Heart left ventricle (tissue), 16 donors: ENCODE measurements around the gene MEGF11. TPM values are rescaled to one million over a fixed set of nuclear protein-coding genes. Genes with fewer than 3 reads are reported as not detected.

Source experiments
- ATAC-seq, 4 donors: fragments of 200-7000 bp; cut with Tn5 transposase; one replicate each; pipeline ENCODE4 v1.9.1; 2020 to 2022; ENCODE audit warnings: moderate library complexity in 4 of 4, mild to moderate bottlenecking in 3 of 4, moderate number of reproducible peaks in 1 of 4
- DNase-seq, 5 donors: peaks; one replicate each; pipeline ENCODE4 v3.0.0-alpha.2; 2020
- H3K27ac ChIP-seq, 12 donors: fragments of 200-600 bp; sonication (generic) in 4 of 12; one replicate each; pipeline versions ENCODE4 v1.5.0 to v1.8.0; 2016 to 2022; ENCODE audit warnings: mild to moderate bottlenecking in 2 of 12
- H3K27me3 ChIP-seq, 9 donors: fragments of 200-600 bp; sonication (generic) in 2 of 9; one replicate each; pipeline versions ENCODE4 v1.5.1 to v1.8.0; 2016 to 2022; ENCODE audit warnings: mild to moderate bottlenecking in 3 of 9
- H3K36me3 ChIP-seq, 9 donors: fragments of 200-600 bp; sonication (generic) in 2 of 9; one replicate each; pipeline versions ENCODE4 v1.5.0 to v1.8.0; 2018 to 2022; ENCODE audit warnings: mild to moderate bottlenecking in 2 of 9
- H3K4me1 ChIP-seq, 12 donors: fragments of 200-600 bp; sonication (generic) in 4 of 12; one replicate each; pipeline versions ENCODE4 v1.5.0 to v1.8.0; 2016 to 2022; ENCODE audit warnings: mild to moderate bottlenecking in 3 of 12
- H3K4me3 ChIP-seq, 12 donors: fragments of 200-600 bp; sonication (generic) in 4 of 12; one replicate each; pipeline versions ENCODE4 v1.5.0 to v1.8.0; 2017 to 2022; ENCODE audit warnings: mild to moderate bottlenecking in 9 of 12, moderate library complexity in 4 of 12
- H3K9me3 ChIP-seq, 12 donors: fragments of 200-600 bp; sonication (generic) in 4 of 12; one replicate each; pipeline versions ENCODE4 v1.5.0 to v1.8.0; 2016 to 2022; ENCODE audit warnings: mild to moderate bottlenecking in 1 of 12
- POLR2A ChIP-seq, 2 donors: fragments of 450-650 bp; IDR thresholded peaks; one replicate each; pipeline ENCODE4 v1.6.1; 2017; ENCODE audit warnings: antibody characterized with exemption in 2 of 2, mild to moderate bottlenecking in 2 of 2, moderate library complexity in 2 of 2
- WGBS, 4 donors: extraction: QIAGEN DNeasy Blood & Tissue Kit in 2 of 4; methylation state at CpG; one replicate each; pipeline versions ENCODE4 v1.1.5 to v1.1.7; 2013 to 2018; 5-methylcytosine and 5-hydroxymethylcytosine counted together
- intact Hi-C, 10 donors: fragments of 100-400 bp; cut with DNase I; formaldehyde crosslinking; loops; one replicate each; pipeline versions ENCODE4 v1.11.1 to v1.14.2; 2022
- polyA plus RNA-seq, 2 donors: library from polyadenylated mRNA; stranded (reverse); fragments of 200-250 nt; gene quantifications; one replicate each; pipeline ENCODE4 v1.2.3, GENCODE V29; 2013
- total RNA-seq, 9 donors: library from RNA; depleted of rRNA in 2 of 9; stranded (reverse); fragments of >200 nt in 2 of 9; fragmentation: NEBNext Ultra II Directional in 3 of 9; extraction: Animal tissue kit (Norgen Biotek cat#: 25700) in 3 of 9; gene quantifications; one replicate each; pipeline versions ENCODE4 v1.1.0 to v1.2.4, GENCODE V29; 2016 to 2023
- TF ChIP-seq, protein P1 (sequence below), 12 donors: fragments of 200-600 bp; sonication (generic) in 4 of 12; IDR thresholded peaks; one replicate each; pipeline versions ENCODE4 v1.5.0 to v1.8.0; 2018 to 2022; ENCODE audit warnings: antibody characterized with exemption in 12 of 12, mild to moderate bottlenecking in 5 of 12
- donor health status: ischemic (EF 13 %, LVEDD 7.1; RV severe dilation, severe dysfunction).
- donor health status: healthy with polysubstance abuse.
- donor health status: DM: no; HTN: yes; CAD: no.
- donor health status: DM: no; HTN: no; CAD: no.
- donor health status: ischemic (EF 25% LVEDD 6.9; RV normal size, moderate dysfunction).
- donor health status: ischemic (EF 25% LVEDD 5.7; RV mildly dilated, moderate dysfunction).
- donor health status: healthy.
- donor health status: DM: yes; HTN: yes; CAD: no.
- donor health status: ischemic (EF 35%, LVEDD 5.7; RV mildly dilated, moderate dysfunction).
- donor health status: nonischemic (EF 11% LVEDD 7.7; RV severe dilation, severe dysfunction).
- donor health status: DM: yes; HTN: yes; CAD: no.
- donor health status: PGD.
- donor health status: ischemic (EF 29% LVEDD 5.4; RV normal size, mild dysfunction).
- donor health status: nonischemic (EF 23%, LVEDD 6.1; RV moderate dilation, normal function).

The MEGF11 gene
- total and polyA plus RNA-seq, 11 donors, result 0.07 TPM; not detected in 10

GRCh38 chr15:66070220-66070934 lies 183.2 kb downstream of the MEGF11 start:
- Histone ChIP-seq H3K27ac (no peak overlapping the region), H3K9me3 (no peaks in the 10 kb centered on the region), H3K4me1 (peaks cover 0 to 12% (median 0%) of the 10 kb centered on the region in 12 donors), H3K36me3 (no peaks in the 10 kb centered on the region), H3K27me3 (no peaks in the 10 kb centered on the region), H3K4me3 (no peak overlapping the region)
- ATAC-seq (no peak), DNase-seq (no peak)
- TF ChIP-seq, protein P1, sequence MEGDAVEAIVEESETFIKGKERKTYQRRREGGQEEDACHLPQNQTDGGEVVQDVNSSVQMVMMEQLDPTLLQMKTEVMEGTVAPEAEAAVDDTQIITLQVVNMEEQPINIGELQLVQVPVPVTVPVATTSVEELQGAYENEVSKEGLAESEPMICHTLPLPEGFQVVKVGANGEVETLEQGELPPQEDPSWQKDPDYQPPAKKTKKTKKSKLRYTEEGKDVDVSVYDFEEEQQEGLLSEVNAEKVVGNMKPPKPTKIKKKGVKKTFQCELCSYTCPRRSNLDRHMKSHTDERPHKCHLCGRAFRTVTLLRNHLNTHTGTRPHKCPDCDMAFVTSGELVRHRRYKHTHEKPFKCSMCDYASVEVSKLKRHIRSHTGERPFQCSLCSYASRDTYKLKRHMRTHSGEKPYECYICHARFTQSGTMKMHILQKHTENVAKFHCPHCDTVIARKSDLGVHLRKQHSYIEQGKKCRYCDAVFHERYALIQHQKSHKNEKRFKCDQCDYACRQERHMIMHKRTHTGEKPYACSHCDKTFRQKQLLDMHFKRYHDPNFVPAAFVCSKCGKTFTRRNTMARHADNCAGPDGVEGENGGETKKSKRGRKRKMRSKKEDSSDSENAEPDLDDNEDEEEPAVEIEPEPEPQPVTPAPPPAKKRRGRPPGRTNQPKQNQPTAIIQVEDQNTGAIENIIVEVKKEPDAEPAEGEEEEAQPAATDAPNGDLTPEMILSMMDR (IDR thresholded peaks at IDR 0.05), result no peak
- no peak for TF ChIP-seq POLR2A (IDR thresholded peaks at IDR 0.05)
- intact Hi-C loops, result no loop called here
- 94 to 96% (median 94%) methylated on average over 7 of the region's 7 CpGs for WGBS, 4 donors

DNA sequence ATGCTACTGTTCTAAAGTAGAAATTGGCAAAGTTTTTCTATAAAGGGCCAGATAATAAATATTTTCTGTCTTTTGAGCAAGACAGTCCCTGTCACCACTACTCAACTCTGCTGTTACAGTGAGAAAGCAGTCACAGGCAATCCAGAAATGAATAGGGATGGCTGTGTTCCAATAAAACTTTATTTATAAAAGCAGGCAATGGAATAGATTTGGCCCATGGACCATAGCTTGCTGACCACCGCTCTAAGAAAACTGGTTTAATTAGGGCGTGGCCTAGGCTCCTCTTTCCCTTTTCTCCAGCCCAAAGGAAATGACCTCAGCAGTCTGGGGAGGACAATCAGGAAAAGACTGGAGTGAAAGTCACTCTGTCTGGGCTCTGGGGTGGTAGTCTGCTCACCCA lies 183.8 kb downstream of the MEGF11 start:
- ATAC-seq, result no peak
- Histone ChIP-seq H3K9me3 (no peaks in the 10 kb centered on the region), H3K4me1 (peaks cover 0 to 12% (median 0%) of the 10 kb centered on the region in 12 donors), H3K27ac (no peak overlapping the region), H3K4me3 (no peak overlapping the region), H3K36me3 (no peaks in the 10 kb centered on the region), H3K27me3 (peaks cover 0 to 2% (median 0%) of the 10 kb centered on the region in 9 donors)
- intact Hi-C loops, result no loop called here
- no peak for DNase-seq
- TF ChIP-seq, protein P1 (IDR thresholded peaks at IDR 0.05), result no peak
- TF ChIP-seq POLR2A (IDR thresholded peaks at IDR 0.05), result no peak
- 42 to 58% (median 53%) methylated on average over 2 of the region's 2 CpGs for WGBS, 4 donors

GRCh38 chr15:66068801-66069200 lies 184.7 kb downstream of the MEGF11 start:
- no peak overlapping the region for H3K27ac ChIP-seq
- peaks cover 0 to 12% (median 0%) of the 10 kb centered on the region in 12 donors for H3K4me1 ChIP-seq
- no peaks in the 10 kb centered on the region for H3K36me3 ChIP-seq
- H3K9me3 ChIP-seq, result no peaks in the 10 kb centered on the region
- TF ChIP-seq, protein P1 (IDR thresholded peaks at IDR 0.05), result no peak
- no peak for TF ChIP-seq POLR2A (IDR thresholded peaks at IDR 0.05)
- peaks cover 0 to 2% (median 0%) of the 10 kb centered on the region in 9 donors for H3K27me3 ChIP-seq
- H3K4me3 ChIP-seq, result no peak overlapping the region
- ATAC-seq (no peak), DNase-seq (no peak)
- intact Hi-C loops, result no loop called here
- WGBS, 4 donors, result 94 to 100% (median 99%) methylated on average over 1 of the region's 1 CpG

GRCh38 chr15:66067687-66068086 lies 185.9 kb downstream of the MEGF11 start:
- Histone ChIP-seq H3K4me1 (peaks cover 0 to 10% (median 0%) of the 10 kb centered on the region in 12 donors), H3K9me3 (no peaks in the 10 kb centered on the region), H3K27ac (no peak overlapping the region), H3K4me3 (no peak overlapping the region), H3K36me3 (no peaks in the 10 kb centered on the region), H3K27me3 (peaks cover 0 to 2% (median 0%) of the 10 kb centered on the region in 9 donors)
- ATAC-seq (no peak), DNase-seq (no peak)
- 55 to 66% (median 60%) methylated on average over 5 of the region's 5 CpGs for WGBS, 4 donors
- TF ChIP-seq POLR2A (IDR thresholded peaks at IDR 0.05), result no peak
- TF ChIP-seq, protein P1 (IDR thresholded peaks at IDR 0.05), result no peak
- intact Hi-C loops, result no loop called here
